ES-I3 (cell line): Measurements from ENCODE around the gene EDDM13.
"Not testable (repeated sequence)": the region's sequence is repeated elsewhere in the genome, so short reads cannot be mapped to it uniquely, and the experiment has no call there.

Experiments
- H3K36me3 ChIP-seq: 2 replicates; pipeline ENCODE4 v1.6.1; 2013; ENCODE audit warnings: mild to moderate bottlenecking, low read length, control low read depth, moderate library complexity; ENCODE audit not compliant: insufficient read depth
- H3K4me1 ChIP-seq: 2 replicates; pipeline ENCODE4 v1.6.1; 2013; ENCODE audit warnings: mild to moderate bottlenecking, control low read depth, low read length; ENCODE audit not compliant: insufficient read depth
- H3K9ac ChIP-seq: 2 replicates; pipeline ENCODE4 v1.6.1; 2013; ENCODE audit warnings: low read depth, mild to moderate bottlenecking, low read length, moderate library complexity
- H3K9me3 ChIP-seq: 2 replicates; pipeline ENCODE4 v1.6.1; 2013; ENCODE audit warnings: mild to moderate bottlenecking, low read length, moderate library complexity; ENCODE audit not compliant: control insufficient read depth, insufficient read depth

EDDM13 gene

DNA sequence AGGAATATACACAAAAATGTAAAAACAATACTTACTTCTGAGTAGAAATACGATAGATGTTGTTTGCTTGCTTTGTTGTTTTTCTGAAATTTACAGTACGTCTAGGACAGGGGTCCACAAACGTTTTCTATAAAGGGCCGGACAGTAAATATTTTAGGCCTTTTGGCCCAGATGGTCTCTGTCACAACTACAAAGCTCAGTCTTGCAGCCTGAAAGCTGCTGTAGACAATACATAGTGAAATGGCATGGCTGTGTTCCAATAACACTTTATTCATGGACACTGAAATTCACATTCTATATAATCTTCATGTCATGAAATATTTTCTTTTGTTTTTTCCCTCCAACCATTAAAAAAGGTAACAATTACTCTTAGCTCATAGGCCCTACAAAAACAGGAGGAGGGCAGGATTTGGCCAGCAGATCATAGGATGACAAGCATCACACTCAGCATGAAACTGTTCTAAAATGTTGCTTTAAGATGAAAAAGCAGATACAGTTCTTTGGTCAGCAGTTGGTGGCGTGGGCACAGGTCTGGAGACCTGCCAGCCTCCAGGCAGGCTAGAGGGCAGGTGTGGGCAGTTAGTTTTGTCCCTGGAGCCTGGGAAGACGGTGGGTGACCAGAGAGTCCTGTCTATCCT is at the start of gene EDDM13:
Gene EDDM13, plus strand, starts transcription at position 588 of the 638 bp plus-strand sequence. CDS start 87 bp downstream, outside the sequence.
- Histone ChIP-seq H3K4me1 (no peaks in the 10 kb centered on the region), H3K9ac (no peak within 1 kb of the TSS), H3K36me3 (no peaks in the 10 kb centered on the region; the same call in 1 of the 2 replicates), H3K9me3 (no peaks in the 10 kb centered on the region; the same call in 1 of the 2 replicates)

GRCh38 chr19:56222901-56223300 is 49.6 kb upstream of the EDDM13 start:
- H3K9ac ChIP-seq = no peak overlapping the region
- no peaks in the 10 kb centered on the region for H3K4me1 ChIP-seq
- no peaks in the 10 kb centered on the region for H3K36me3 ChIP-seq
- no peaks in the 10 kb centered on the region for H3K9me3 ChIP-seq

DNA sequence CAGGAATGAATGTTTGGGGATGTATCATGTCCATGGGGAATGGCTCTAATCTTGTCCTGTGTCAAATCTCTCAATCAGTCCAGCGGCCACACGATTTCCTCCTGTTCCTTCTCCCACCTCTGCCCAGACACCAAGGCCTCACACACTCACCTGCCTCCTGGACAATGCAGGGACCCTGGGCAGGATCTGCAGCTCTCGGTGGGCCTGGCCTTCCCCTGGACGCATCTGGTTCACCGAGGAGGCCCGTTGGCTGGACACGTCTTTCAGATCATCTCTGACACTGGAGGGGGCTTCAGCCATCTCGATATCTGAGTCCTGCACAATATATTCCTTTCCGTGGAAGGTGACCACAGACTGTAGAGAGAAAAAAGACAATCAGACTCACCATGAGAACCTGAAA is 49.1 kb upstream of the EDDM13 start:
- Histone ChIP-seq H3K36me3 (no peaks in the 10 kb centered on the region), H3K9me3 (no peaks in the 10 kb centered on the region), H3K4me1 (no peaks in the 10 kb centered on the region), H3K9ac (no peak overlapping the region)

DNA sequence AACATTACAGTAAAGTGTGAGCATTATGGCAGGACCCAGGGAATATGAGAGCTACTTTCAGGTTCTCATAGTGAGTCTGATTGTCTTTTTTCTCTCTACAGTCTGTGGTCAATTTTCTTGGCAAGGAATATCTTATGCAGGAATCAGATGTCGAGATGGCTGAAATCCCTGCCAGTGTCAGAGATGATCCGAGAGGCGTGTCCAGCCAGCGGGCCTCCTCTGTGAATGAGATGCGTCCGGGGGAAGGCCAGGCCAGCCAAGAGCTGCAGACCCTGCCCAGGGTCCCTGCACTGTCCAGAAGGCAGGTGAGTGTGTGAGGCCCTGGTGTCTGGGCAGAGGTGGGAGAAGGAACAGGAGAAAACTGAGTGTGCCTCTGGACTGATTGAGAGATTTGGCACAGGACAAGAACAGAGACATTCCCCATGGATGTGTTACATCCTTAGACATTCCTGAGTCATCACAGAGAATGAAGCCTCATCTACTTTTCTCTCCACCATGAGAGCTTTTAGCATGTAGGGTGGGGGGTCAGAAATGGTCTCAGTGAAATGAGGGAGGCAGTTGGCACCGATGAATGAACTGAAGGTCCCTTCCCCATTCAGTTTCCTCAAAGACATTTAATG is 27.3 kb upstream of the EDDM13 start:
- no peaks in the 10 kb centered on the region for H3K9me3 ChIP-seq
- H3K9ac ChIP-seq = no peak overlapping the region
- no peaks in the 10 kb centered on the region for H3K4me1 ChIP-seq
- H3K36me3 ChIP-seq = no peaks in the 10 kb centered on the region

GRCh38 chr19:56245764-56246163 is 26.8 kb upstream of the EDDM13 start:
- H3K9ac ChIP-seq, H3K36me3 ChIP-seq, H3K9me3 ChIP-seq: not testable (repeated sequence)

GRCh38 chr19:56248736-56249338 is 23.7 kb upstream of the EDDM13 start:
- not testable (repeated sequence) for H3K36me3 ChIP-seq, H3K4me1 ChIP-seq, H3K9ac ChIP-seq, H3K9me3 ChIP-seq

More at GRCh38 chr19:56245764-56246163, 26.8 kb upstream of the EDDM13 start:
- not testable (repeated sequence) for H3K4me1 ChIP-seq

DNA sequence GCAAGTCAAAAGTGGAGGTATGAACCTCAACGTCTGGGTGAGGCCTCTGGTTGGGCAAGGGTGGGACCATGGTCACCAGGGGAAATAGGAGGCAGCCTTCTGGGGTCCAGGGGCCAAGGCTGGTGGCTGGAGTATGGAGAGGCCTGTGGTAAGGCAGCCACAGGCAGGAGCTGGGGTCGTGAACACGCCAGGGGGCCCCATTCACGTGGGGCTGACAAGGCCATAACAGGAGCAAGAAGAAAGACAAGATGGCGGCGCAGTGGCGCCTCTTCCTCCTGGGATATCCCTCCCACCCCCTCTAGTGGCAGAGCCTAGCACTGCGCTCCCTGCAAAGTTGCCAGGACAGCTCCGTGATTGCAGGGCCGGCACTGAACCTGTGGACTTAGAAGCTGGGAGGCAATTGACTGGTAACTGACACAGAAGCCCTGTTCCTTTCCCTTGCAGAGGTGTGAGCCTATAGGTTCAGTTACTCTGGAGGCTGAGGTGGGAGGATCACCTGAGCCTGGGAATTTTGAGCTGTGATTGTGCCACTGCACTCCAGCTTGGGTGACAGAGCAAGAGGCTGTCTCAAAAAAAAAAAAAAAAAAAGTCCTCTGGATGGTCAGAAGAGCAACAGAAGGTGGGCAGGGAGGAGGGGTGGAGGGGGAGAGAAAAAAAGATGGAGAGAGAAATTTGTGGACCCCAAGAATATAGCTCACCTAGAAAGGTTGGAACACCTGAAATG is 19.7 kb upstream of the EDDM13 start:
- no peaks in the 10 kb centered on the region; the same call in 1 of the 2 replicates for H3K36me3 ChIP-seq
- H3K4me1 ChIP-seq = no peaks in the 10 kb centered on the region
- H3K9ac ChIP-seq = no peak overlapping the region
- peaks cover 6% of the 10 kb centered on the region; the same call in 1 of the 2 replicates for H3K9me3 ChIP-seq

DNA sequence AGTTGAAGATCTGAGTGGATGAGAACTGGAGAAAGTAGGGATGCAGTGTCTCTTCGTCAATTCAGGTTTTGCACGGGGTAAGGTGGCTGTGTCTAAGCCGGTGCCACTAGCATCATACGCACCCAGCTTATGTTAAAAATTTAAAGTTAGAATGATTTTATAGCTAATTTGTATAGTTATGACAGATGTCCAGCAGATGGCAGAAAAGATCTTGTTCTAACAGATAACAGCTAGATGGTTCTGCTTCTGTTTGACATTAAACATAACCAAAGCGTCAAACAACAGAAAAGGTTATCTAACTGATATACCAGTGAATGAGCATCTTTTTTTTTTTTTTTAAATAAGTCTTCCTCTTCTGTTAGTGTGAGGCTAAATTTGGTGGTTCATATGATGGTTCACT is 18.8 kb upstream of the EDDM13 start:
- H3K4me1 ChIP-seq = no peaks in the 10 kb centered on the region
- peaks cover 6% of the 10 kb centered on the region; the same call in 1 of the 2 replicates for H3K9me3 ChIP-seq
- H3K36me3 ChIP-seq = no peaks in the 10 kb centered on the region; the same call in 1 of the 2 replicates
- no peak overlapping the region for H3K9ac ChIP-seq

DNA sequence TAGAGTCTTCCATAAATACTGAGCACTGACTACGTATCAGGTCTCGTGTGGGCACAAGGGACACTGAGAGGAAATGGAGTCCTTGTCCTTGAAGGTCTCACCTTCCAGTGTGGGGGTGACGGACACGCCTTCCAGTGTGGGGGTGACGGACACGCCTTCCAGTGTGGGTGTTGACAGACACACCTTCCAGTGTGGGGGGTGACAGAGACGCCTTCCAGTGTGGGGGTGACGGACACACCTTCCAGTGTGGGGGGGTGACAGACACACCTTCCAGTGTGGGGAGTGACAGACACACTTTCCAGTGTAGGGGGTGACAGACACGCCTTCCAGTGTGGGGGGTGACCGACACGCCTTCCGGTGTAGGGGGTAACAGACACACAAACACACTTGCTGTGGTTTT is 14.3 kb upstream of the EDDM13 start:
- Histone ChIP-seq H3K9me3 (no peaks in the 10 kb centered on the region), H3K4me1 (no peaks in the 10 kb centered on the region), H3K9ac (no peak overlapping the region), H3K36me3 (no peaks in the 10 kb centered on the region)

DNA sequence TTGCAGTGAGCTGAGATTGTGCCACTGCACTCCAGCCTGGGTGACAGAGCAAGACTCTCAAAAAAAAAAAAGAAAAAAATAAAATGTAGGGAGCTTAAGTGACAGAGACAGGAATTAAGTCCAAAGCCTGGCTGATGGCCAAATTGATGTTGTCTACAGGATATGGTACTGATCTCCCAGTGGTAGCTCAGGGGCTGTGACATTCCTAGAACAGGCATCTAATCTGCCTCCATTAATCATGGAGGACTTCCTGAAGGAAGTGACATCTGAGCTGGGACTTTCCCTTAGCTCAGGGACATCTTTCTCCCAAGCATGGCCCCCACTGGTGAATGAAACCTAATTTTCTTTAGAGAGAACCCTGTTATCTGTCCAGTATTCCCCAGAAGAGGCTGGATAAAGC is 11.4 kb upstream of the EDDM13 start:
- Histone ChIP-seq H3K36me3 (no peaks in the 10 kb centered on the region), H3K9me3 (no peaks in the 10 kb centered on the region), H3K4me1 (no peaks in the 10 kb centered on the region), H3K9ac (no peak overlapping the region)

GRCh38 chr19:56261932-56262331 is 10.6 kb upstream of the EDDM13 start:
- not testable (repeated sequence) for H3K4me1 ChIP-seq, H3K9me3 ChIP-seq, H3K9ac ChIP-seq, H3K36me3 ChIP-seq

DNA sequence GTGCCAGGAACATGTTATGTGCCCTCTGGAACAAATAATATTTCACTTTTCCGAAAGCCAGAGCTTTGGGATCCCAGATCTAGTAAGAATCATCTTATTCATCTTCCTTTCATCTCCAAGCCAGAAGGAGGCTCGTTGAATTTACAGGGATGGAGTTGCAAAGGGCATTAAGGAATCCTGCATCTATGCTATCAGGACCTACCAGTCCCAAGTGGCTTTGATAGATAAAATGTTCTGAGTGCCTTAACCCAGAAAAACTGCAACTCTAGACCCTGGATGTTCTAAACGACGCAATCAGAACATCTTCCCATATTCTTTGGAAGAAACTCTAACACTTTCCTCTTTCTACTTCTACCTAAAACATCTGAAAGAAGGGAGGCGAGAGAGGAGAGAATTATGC is 9.2 kb upstream of the EDDM13 start:
- H3K9me3 ChIP-seq = no peaks in the 10 kb centered on the region
- H3K36me3 ChIP-seq = no peaks in the 10 kb centered on the region
- H3K4me1 ChIP-seq = no peaks in the 10 kb centered on the region
- H3K9ac ChIP-seq = no peak overlapping the region

DNA sequence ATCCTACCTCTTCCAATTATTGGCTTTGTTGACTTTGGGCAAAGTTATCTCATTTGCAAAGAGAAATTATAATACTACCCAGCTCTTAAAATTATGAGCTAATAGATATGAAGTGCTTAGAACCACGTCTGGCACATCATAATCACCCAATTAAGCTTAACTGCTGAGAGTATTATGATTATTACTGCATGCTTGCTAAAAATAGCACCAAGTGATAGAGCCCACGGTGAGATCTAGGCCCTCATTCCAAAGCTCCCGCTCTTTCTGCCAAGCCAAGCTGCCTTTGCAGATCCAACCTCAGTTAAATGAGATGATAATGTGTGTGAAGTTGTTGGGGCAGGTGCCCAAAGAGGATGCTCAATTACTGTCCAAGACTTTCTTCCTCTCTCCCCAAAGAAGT is 6.5 kb upstream of the EDDM13 start:
- Histone ChIP-seq H3K9me3 (no peaks in the 10 kb centered on the region), H3K36me3 (no peaks in the 10 kb centered on the region), H3K4me1 (no peaks in the 10 kb centered on the region), H3K9ac (no peak overlapping the region)

DNA sequence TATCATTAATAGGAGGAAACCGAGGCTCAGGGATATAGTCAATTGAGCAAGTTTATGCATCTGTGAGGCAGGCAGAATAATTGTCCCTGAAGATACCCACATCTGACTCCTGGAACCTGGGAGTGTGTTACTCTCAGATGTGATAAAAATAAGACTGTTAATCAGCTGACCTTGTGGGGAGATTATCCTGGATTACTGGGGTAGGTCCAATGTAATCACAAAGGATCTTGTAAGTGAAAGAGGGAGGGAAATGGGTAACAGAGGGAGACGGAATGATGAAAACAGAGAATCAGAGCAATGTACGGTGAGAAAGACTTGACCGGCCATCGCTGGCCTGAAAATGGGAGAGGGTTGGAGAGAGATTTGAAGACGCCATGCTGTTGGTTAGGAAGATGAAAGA is 3.2 kb upstream of the EDDM13 start:
- H3K4me1 ChIP-seq = no peaks in the 10 kb centered on the region
- H3K9ac ChIP-seq = no peak overlapping the region
- no peaks in the 10 kb centered on the region; the same call in 1 of the 2 replicates for H3K36me3 ChIP-seq
- H3K9me3 ChIP-seq = no peaks in the 10 kb centered on the region
